Measurements from ENCODE around the gene ATP8B3. TPM values are rescaled to one million over a fixed set of nuclear protein-coding genes. Genes with fewer than 3 reads are reported as not detected.
A peak's percentile ranks its signal among the peaks of the same experiment; 100 is the strongest.

Gene ATP8B3, protein sequence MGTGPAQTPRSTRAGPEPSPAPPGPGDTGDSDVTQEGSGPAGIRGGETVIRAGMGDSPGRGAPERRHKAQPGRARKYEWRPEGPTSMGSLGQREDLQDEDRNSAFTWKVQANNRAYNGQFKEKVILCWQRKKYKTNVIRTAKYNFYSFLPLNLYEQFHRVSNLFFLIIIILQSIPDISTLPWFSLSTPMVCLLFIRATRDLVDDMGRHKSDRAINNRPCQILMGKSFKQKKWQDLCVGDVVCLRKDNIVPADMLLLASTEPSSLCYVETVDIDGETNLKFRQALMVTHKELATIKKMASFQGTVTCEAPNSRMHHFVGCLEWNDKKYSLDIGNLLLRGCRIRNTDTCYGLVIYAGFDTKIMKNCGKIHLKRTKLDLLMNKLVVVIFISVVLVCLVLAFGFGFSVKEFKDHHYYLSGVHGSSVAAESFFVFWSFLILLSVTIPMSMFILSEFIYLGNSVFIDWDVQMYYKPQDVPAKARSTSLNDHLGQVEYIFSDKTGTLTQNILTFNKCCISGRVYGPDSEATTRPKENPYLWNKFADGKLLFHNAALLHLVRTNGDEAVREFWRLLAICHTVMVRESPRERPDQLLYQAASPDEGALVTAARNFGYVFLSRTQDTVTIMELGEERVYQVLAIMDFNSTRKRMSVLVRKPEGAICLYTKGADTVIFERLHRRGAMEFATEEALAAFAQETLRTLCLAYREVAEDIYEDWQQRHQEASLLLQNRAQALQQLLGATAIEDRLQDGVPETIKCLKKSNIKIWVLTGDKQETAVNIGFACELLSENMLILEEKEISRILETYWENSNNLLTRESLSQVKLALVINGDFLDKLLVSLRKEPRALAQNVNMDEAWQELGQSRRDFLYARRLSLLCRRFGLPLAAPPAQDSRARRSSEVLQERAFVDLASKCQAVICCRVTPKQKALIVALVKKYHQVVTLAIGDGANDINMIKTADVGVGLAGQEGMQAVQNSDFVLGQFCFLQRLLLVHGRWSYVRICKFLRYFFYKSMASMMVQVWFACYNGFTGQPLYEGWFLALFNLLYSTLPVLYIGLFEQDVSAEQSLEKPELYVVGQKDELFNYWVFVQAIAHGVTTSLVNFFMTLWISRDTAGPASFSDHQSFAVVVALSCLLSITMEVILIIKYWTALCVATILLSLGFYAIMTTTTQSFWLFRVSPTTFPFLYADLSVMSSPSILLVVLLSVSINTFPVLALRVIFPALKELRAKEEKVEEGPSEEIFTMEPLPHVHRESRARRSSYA (N-terminal part only)
- 1 to 10 TPM; 7.9 to 8.4 TPM for total RNA-seq

DNA sequence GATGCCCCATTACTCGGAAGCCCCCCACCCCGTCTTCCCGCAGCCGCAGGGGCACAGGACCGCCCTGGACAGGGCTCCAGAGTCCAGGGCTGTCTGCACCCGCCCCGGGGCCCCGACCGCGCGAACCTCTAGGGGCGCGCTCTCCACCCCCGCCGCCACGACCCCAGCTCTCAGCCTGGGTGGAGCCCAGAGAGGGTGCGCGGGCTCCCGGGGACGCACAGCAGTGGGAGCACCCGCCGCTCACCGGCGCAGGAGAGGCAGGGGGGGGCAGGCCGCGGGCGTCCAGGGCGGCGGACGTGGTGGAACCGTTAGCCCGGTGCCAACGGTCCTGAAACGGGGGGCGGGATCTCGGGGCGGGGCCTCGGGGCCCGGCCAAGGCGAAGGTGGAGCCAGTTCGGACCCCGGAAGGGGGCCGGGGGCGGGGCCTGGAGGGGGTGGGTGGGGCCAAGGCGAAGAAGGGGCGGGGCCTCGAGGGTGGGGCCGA is at the start of gene ATP8B3:
Gene ATP8B3, minus strand, starts transcription at position 335 of the 484 bp plus-strand sequence. CDS start 540 bp downstream, outside the sequence.
- Mint-ChIP-seq H3K36me3 (ENCODE audit: low read depth) (peaks cover 6% of the 10 kb centered on the region), H3K4me1 (peaks cover 14% of the 10 kb centered on the region), H3K4me3 (peak within 1 kb of the TSS; percentile 77), H3K27ac (peak within 1 kb of the TSS; percentile 90), H3K9me3 (ENCODE audit: low read depth) (no peaks in the 10 kb centered on the region), H3K27me3 (no peaks in the 10 kb centered on the region)
- ChIA-PET CTCF (no interaction called here), POLR2A (no interaction called here)
- peak; percentile 11 for ATAC-seq
- DNase-seq, result no peak
- intact Hi-C loops (cut with DNase I, micrococcal nuclease), result loop anchor here in 1 of 2 experiments (1.0 to 5.0 kb wide), 14 partner anchors 36 to 1465 kb away; partner anchors contain the start of genes ADAMTSL5, CSNK1G2, DAZAP1 and MBD3

- ChIA-PET CTCF (interaction anchor here (0.6 kb wide), 1 partner anchor 36 kb away, joined by 4 read pairs; no protein-coding TSS in a partner anchor), POLR2A (no interaction called here)
- ATAC-seq (no peak), DNase-seq (no peak)
- Mint-ChIP-seq H3K36me3 (ENCODE audit: low read depth) (no peaks in the 10 kb centered on the region), H3K27ac (peak overlapping the region; percentile 34), H3K27me3 (no peaks in the 10 kb centered on the region), H3K4me1 (peaks cover 43% of the 10 kb centered on the region), H3K9me3 (ENCODE audit: low read depth) (no peaks in the 10 kb centered on the region), H3K4me3 (peak overlapping the region; percentile 92)
- intact Hi-C loops (cut with DNase I, micrococcal nuclease), result loop anchor here (2.0 to 5.0 kb wide), 6 partner anchors 13 to 1181 kb away; partner anchors contain the start of genes CIRBP (in 1 of the 2), MBD3 (in 1 of the 2), PTBP1 (in 1 of the 2) and REXO1 (in 1 of the 2)
Measured at GRCh38 chr19:1861599-1862031, 49.5 kb upstream of the ATP8B3 start.

- POLR2A ChIA-PET, result no interaction called here
- CTCF ChIA-PET, result interaction anchor here (0.6 kb wide), 2 partner anchors 37 to 290 kb away, joined by 3 to 4 read pairs; no protein-coding TSS in a partner anchor
- Mint-ChIP-seq H3K9me3 (ENCODE audit: low read depth) (no peaks in the 10 kb centered on the region), H3K36me3 (ENCODE audit: low read depth) (no peaks in the 10 kb centered on the region), H3K27me3 (no peaks in the 10 kb centered on the region), H3K4me1 (peaks cover 46% of the 10 kb centered on the region), H3K4me3 (peak overlapping the region; percentile 92), H3K27ac (peak overlapping the region; percentile 34)
- no peak for DNase-seq
- ATAC-seq, result no peak
- intact Hi-C loops (cut with DNase I, micrococcal nuclease), result loop anchor here in 1 of 2 experiments (5.0 kb wide), 4 partner anchors 201 to 1064 kb away; partner anchors contain the start of genes CIRBP, MBD3 and PTBP1
Measured at GRCh38 chr19:1860821-1861598, 48.9 kb upstream of the ATP8B3 start.

GRCh38 chr19:1860042-1860775 is 48.1 kb upstream of the ATP8B3 start:
- Mint-ChIP-seq H3K27me3 (no peaks in the 10 kb centered on the region), H3K36me3 (ENCODE audit: low read depth) (no peaks in the 10 kb centered on the region), H3K4me1 (peaks cover 48% of the 10 kb centered on the region), H3K4me3 (peak overlapping the region; percentile 12), H3K27ac (no peak overlapping the region), H3K9me3 (ENCODE audit: low read depth) (no peaks in the 10 kb centered on the region)
- POLR2A ChIA-PET, result no interaction called here
- intact Hi-C loops (cut with DNase I, micrococcal nuclease), result loop anchor here in 1 of 2 experiments (5.0 kb wide), 4 partner anchors 202 to 1063 kb away; partner anchors contain the start of genes CIRBP, MBD3 and PTBP1
- CTCF ChIA-PET, result interaction anchor here (0.6 kb wide), 1 partner anchor 289 kb away, joined by 3 read pairs; no protein-coding TSS in a partner anchor
- peak; percentile 83 for DNase-seq
- no peak for ATAC-seq

DNA sequence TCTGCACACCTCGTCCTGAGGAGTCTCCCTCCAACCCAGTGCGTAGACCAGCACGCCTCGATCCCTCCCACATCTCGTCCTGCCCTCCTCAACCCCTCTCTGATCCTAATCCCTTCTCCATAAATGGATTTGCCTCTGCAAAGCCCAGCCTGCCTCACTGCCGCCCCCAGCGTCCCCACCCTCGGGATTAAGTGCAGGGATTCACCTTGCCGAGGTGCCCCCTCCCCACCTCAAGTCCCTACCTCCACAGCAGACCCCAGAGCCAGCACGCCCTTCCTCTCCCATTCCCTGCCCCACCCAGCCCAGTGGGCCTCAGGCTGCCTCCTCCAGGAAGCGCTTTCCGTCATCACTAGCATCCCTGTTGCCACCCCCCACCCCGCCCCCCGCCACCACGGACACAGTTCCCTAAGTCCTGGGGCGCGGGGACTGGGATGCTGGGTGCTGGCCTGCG is 47.3 kb upstream of the ATP8B3 start:
- ChIA-PET POLR2A (no interaction called here), CTCF (no interaction called here)
- H3K9me3 Mint-ChIP-seq (ENCODE audit: low read depth), result no peaks in the 10 kb centered on the region
- H3K36me3 Mint-ChIP-seq (ENCODE audit: low read depth), result no peaks in the 10 kb centered on the region
- DNase-seq, result no peak
- no peak overlapping the region for H3K27ac Mint-ChIP-seq
- no peaks in the 10 kb centered on the region for H3K27me3 Mint-ChIP-seq
- H3K4me3 Mint-ChIP-seq, result peak overlapping the region; percentile 8
- ATAC-seq, result no peak
- intact Hi-C loops (cut with DNase I, micrococcal nuclease), result loop anchor here in 1 of 2 experiments (10.0 kb wide), 1 partner anchor 795 kb away; the partner anchor contains the start of gene ARHGAP45
- H3K4me1 Mint-ChIP-seq, result peaks cover 57% of the 10 kb centered on the region

GRCh38 chr19:1858412-1859081 is 46.5 kb upstream of the ATP8B3 start:
- DNase-seq (no peak), ATAC-seq (no peak)
- H3K27ac Mint-ChIP-seq, result peak overlapping the region; percentile 47
- intact Hi-C loops (cut with DNase I, micrococcal nuclease), result loop anchor here in 1 of 2 experiments (10.0 kb wide), 1 partner anchor 794 kb away; the partner anchor contains the start of gene ARHGAP45
- ChIA-PET CTCF (interaction anchor here (0.6 to 0.7 kb wide), 2 partner anchors 196 to 371 kb away, joined by 3 to 4 read pairs; no protein-coding TSS in a partner anchor), POLR2A (no interaction called here)
- H3K4me1 Mint-ChIP-seq, result peaks cover 58% of the 10 kb centered on the region
- no peaks in the 10 kb centered on the region for H3K27me3 Mint-ChIP-seq
- H3K4me3 Mint-ChIP-seq, result no peak overlapping the region
- H3K36me3 Mint-ChIP-seq (ENCODE audit: low read depth), result no peaks in the 10 kb centered on the region
- no peaks in the 10 kb centered on the region for H3K9me3 Mint-ChIP-seq (ENCODE audit: low read depth)

DNA sequence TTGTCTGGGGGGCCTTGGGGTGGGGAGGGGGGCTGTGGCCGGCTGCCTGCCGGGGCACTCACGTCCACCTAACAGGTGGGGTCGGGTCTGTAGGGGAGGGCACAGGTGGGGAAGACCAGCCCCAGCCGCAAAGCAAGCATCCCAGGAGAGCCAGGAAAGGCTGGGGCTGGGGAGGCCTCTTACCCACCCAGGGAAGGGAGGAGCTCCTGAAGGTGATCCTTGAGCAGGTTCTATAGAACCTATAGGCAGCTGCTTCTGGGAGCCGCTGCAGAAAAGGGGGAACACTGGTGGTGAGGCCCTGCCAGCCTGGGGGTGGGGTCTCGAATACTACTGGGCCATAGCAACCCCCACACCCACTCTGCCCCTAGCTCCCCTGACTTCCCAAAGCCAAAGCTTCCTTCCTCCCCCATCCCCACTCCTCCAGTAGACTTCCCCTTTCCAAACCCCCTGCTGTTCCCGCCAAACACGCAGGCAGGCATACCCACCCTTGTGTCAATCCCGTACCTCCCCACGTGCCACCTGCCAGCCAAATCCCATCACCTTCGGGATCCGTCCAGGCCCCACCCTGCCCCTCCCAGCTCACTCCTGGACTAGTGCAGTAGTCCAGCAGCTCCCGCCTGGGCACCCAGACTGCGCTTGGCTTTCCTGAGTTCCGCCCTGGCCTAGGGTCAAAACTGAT is 45.7 kb upstream of the ATP8B3 start:
- DNase-seq (no peak), ATAC-seq (no peak)
- Mint-ChIP-seq H3K27ac (peak overlapping the region; percentile 47), H3K4me3 (peak overlapping the region; percentile 78), H3K4me1 (peaks cover 65% of the 10 kb centered on the region), H3K36me3 (ENCODE audit: low read depth) (peaks cover 2% of the 10 kb centered on the region), H3K9me3 (ENCODE audit: low read depth) (no peaks in the 10 kb centered on the region), H3K27me3 (no peaks in the 10 kb centered on the region)
- POLR2A ChIA-PET, result interaction anchor here (1.1 kb wide), 1 partner anchor 13 kb away, joined by 3 read pairs; no protein-coding TSS in a partner anchor
- CTCF ChIA-PET, result interaction anchor here (0.6 to 0.7 kb wide), 2 partner anchors 206 to 372 kb away, joined by 3 read pairs; no protein-coding TSS in a partner anchor
- intact Hi-C loops (cut with DNase I, micrococcal nuclease), result loop anchor here in 1 of 2 experiments (10.0 kb wide), 1 partner anchor 793 kb away; the partner anchor contains the start of gene ARHGAP45

DNA sequence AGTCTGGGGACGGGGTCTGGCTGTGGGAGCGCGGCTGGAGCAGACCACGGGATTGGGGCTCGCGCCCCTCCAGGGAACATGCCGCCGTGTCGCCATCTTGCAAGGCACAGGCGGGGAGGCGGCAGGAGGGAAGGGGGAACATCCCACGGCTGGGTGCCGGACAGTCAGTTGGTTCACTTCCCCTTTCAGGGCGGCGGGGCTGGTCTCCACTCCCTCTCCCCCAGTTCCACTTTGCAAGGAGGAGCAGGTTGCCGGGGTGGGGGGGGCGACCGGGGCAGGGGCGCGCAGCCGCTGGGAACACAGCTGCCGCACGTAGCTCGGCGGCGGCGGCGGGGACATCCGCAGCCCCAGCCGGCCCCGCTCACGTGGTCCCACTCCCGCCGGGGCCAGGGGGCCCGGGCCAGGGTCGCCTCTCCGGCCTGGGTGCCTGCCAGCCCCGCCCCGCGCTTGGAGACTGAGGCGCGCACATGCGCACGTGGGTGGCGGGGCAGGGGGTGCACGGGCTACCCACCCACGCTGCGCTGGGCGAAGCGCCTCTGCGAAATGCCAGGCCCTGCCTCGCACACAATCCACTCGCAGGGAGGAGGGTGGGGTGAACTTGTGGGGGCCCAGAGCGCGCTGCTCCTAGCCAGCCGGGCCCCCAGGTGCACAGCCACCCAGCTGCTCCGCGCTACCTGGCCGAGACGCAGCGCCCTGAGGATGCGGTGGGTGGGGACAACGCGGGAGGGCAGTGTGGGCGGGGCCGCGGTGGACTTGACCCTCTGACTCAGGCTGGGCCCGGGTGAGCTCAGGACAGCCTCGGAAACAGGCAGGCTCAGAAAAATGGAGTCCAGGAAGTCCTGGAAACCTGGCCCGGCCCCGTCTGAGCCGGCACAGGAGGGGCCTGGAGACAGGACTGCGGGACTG is 44.9 kb upstream of the ATP8B3 start:
- Mint-ChIP-seq H3K4me3 (peak overlapping the region; percentile 78), H3K27ac (peak overlapping the region; percentile 86), H3K9me3 (ENCODE audit: low read depth) (no peaks in the 10 kb centered on the region), H3K27me3 (no peaks in the 10 kb centered on the region), H3K36me3 (ENCODE audit: low read depth) (peaks cover 2% of the 10 kb centered on the region), H3K4me1 (peaks cover 70% of the 10 kb centered on the region)
- intact Hi-C loops (cut with DNase I, micrococcal nuclease), result loop anchor here in 1 of 2 experiments (10.0 kb wide), 1 partner anchor 792 kb away; the partner anchor contains the start of gene ARHGAP45
- DNase-seq, result peak; percentile 76
- CTCF ChIA-PET, result interaction anchor here (0.6 kb wide), 1 partner anchor 453 kb away, joined by 4 read pairs; no protein-coding TSS in a partner anchor
- peak; percentile 11 for ATAC-seq
- POLR2A ChIA-PET, result interaction anchor here (0.6 to 1.1 kb wide), 2 partner anchors 10 to 12 kb away, joined by 3 to 4 read pairs; no protein-coding TSS in a partner anchor
